A549 (cell line): ENCODE measurements around the gene CDH1. TPM values are rescaled to one million over a fixed set of nuclear protein-coding genes. Genes with fewer than 3 reads are reported as not detected.

Experiments
- BHLHE40 ChIP-seq: IDR thresholded peaks from 2 replicates; pipeline ENCODE4 v1.6.1; 2012; ENCODE audit warnings: low read depth, low read length, inconsistent platforms
- CEBPB ChIP-seq, 2 experiments: fragments of >200 bp in 1 of 2; sonication (Bioruptor Twin) in 1 of 2; formaldehyde crosslinking in 1 of 2; IDR thresholded peaks; 2 replicates each; pipeline ENCODE4 v1.6.1; 2012 to 2016
- CHD4 ChIP-seq: fragments of 200-600 bp; sonication (generic); IDR thresholded peaks from 2 replicates; pipeline ENCODE4 v1.6.1; 2016; ENCODE audit warnings: antibody characterized with exemption, mild to moderate bottlenecking, borderline replicate concordance
- EP300 ChIP-seq, 2 experiments: fragments of >200 bp; sonication (Bioruptor Twin); formaldehyde crosslinking; IDR thresholded peaks; 2 replicates in 1 of 2; 3 replicates in 1 of 2; pipeline ENCODE4 v1.6.1; 2016 to 2017
- ESRRA ChIP-seq: fragments of 150-350 bp; IDR thresholded peaks from 2 replicates; pipeline ENCODE4 v1.6.1; 2014; ENCODE audit warnings: mild to moderate bottlenecking, low read length, borderline replicate concordance
- FOSL2 ChIP-seq, 2 experiments: fragments of 450-650 bp in 1 of 2; fragments of >200 bp in 1 of 2; sonication (Bioruptor Twin) in 1 of 2; formaldehyde crosslinking; IDR thresholded peaks; 2 replicates each; pipeline versions ENCODE4 v1.5.0 to v1.6.1; 2016 to 2020; ENCODE audit warnings: mild to moderate bottlenecking in 1 of 2, moderate library complexity in 1 of 2
- HDAC2 ChIP-seq: fragments of 200-600 bp; sonication (generic); IDR thresholded peaks from 2 replicates; pipeline ENCODE4 v1.6.1; 2016
- HEYL ChIP-seq: fragments of 250-450 bp; sonication (Bioruptor Pico); IDR thresholded peaks from 2 replicates; pipeline ENCODE4 v1.8.0; 2021; ENCODE audit warnings: mild to moderate bottlenecking, moderate library complexity
- HOXA7 ChIP-seq: fragments of 250-450 bp; sonication (Bioruptor Pico); IDR thresholded peaks from 2 replicates; pipeline ENCODE4 v1.5.0; 2020; ENCODE audit warnings: mild to moderate bottlenecking, moderate library complexity
- HOXB5 ChIP-seq: fragments of 250-450 bp; sonication (Bioruptor Pico); IDR thresholded peaks from 2 replicates; pipeline ENCODE4 v1.5.0; 2020; ENCODE audit warnings: mild to moderate bottlenecking, moderate library complexity
- MYC ChIP-seq: IDR thresholded peaks from 2 replicates; pipeline ENCODE4 v1.6.1; 2012; ENCODE audit warnings: mild to moderate bottlenecking, inconsistent platforms, low read length, improper control_type of control experiment, borderline replicate concordance
- NFE2L2 ChIP-seq: fragments of 150-350 bp; conservative IDR thresholded peaks from 2 replicates; pipeline ENCODE4 v1.6.1; 2014; ENCODE audit warnings: low read length
- NPAS2 ChIP-seq: fragments of 250-450 bp; sonication (Bioruptor Pico); IDR thresholded peaks from 2 replicates; pipeline ENCODE4 v1.8.0; 2022; ENCODE audit warnings: mild to moderate bottlenecking, moderate library complexity, borderline replicate concordance
- NR3C1 ChIP-seq: fragments of >200 bp; sonication (Bioruptor Twin); formaldehyde crosslinking; IDR thresholded peaks from 3 replicates; pipeline ENCODE4 v1.6.1; 2017
- POLR2AphosphoS2 ChIP-seq: conservative IDR thresholded peaks from 2 replicates; pipeline ENCODE4 v1.6.1; 2012; ENCODE audit warnings: low read length, improper control_type of control experiment, inconsistent platforms
- RAD21 ChIP-seq, 2 experiments: fragments of >200 bp in 1 of 2; sonication (Bioruptor Twin) in 1 of 2; formaldehyde crosslinking in 1 of 2; IDR thresholded peaks in 1 of 2; conservative IDR thresholded peaks in 1 of 2; 2 replicates in 1 of 2; 3 replicates in 1 of 2; pipeline ENCODE4 v1.6.1; 2012 to 2018; ENCODE audit warnings: inconsistent platforms in 1 of 2
- RARB ChIP-seq: fragments of 250-450 bp; sonication (Bioruptor Pico); IDR thresholded peaks from 2 replicates; pipeline ENCODE4 v1.8.0; 2021; ENCODE audit warnings: mild to moderate bottlenecking, moderate library complexity
- RCOR1 ChIP-seq: fragments of 150-350 bp; IDR thresholded peaks from 2 replicates; pipeline ENCODE4 v1.6.1; 2014; ENCODE audit warnings: antibody characterized with exemption, low read length, low read depth
- SMC3 ChIP-seq: fragments of >200 bp; sonication (Bioruptor Twin); formaldehyde crosslinking; IDR thresholded peaks from 3 replicates; pipeline ENCODE4 v1.6.1; 2018; ENCODE audit warnings: inconsistent platforms
- polyA plus RNA-seq, 4 experiments: library from polyadenylated mRNA; depleted of rRNA in 3 of 4; stranded (reverse); fragments of >200 nt; fragmentation: RNase III in 1 of 4; extraction: RNeasy Plus Mini Kit Qiagen cat#74134 plus additional on column Dnase treatment in 1 of 4; gene quantifications; 2 replicates in 3 of 4; 3 replicates in 1 of 4; pipeline ENCODE4 v1.2.3, GENCODE V29; 2011 to 2017
- TF ChIP-seq, protein P1 (sequence below): IDR thresholded peaks from 2 replicates; pipeline ENCODE4 v1.6.1; 2012
- TF ChIP-seq, protein P2 (sequence below): fragments of >200 bp; sonication (Bioruptor Twin); formaldehyde crosslinking; IDR thresholded peaks from 2 replicates; pipeline ENCODE4 v1.6.1; 2016
- TF ChIP-seq, protein P3 (sequence below): fragments of >200 bp; sonication (Bioruptor Twin); formaldehyde crosslinking; IDR thresholded peaks from 3 replicates; pipeline ENCODE4 v1.6.1; 2016
- TF ChIP-seq, protein P4 (sequence below): fragments of 200-600 bp; sonication (generic); IDR thresholded peaks from 2 replicates; pipeline ENCODE4 v1.6.1; 2016; ENCODE audit warnings: antibody characterized with exemption, mild to moderate bottlenecking, moderate library complexity
- TF ChIP-seq, protein P5 (sequence below): fragments of 150-350 bp; IDR thresholded peaks from 2 replicates; pipeline ENCODE4 v1.6.1; 2014; ENCODE audit warnings: low read depth, mild to moderate bottlenecking, low read length

The CDH1 gene
- polyA plus RNA-seq, 2 of the 4 experiments (the other 2 are of a cell fraction), result 6.0 to 24.5 TPM

DNA sequence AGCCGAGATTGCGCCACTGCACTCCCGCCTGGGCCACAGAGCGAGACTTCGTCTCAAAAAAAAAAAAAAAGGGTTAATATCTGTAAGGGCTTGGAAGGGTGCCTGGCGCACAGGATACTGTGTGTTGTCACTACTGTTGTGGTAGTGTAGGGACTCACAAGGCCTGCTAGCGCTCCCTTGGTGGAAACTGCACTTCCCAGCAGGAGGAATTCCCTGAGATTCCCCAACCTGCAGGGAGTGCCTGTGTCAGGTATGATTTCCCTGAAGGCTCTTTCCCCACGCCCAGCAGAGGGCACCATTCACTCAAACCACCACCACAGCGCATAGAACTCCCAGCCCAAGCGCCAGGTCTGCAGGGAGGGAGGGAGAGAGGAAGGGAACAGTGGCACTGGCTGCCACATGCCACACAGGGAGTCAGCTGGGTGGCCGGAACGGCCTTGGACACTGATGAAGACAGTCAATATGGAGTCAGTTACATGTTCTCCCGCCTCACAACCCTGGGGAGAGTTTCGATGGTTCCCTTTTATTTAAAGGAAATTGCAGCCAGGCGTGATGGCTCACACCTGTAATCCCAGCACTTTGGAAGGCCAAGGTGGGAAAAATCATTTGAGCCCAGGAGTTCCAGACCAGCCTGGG lies 32.7 kb upstream of the CDH1 start (continued):
- TF ChIP-seq HEYL (no peak), CHD4 (no peak), HOXA7 (no peak), BHLHE40 (no peak), ESRRA (no peak), SMC3 (peak; percentile 97), POLR2AphosphoS2 (no peak), HOXB5 (no peak), CEBPB (IDR thresholded peaks at IDR 0.05) (peak in 1 of 2 experiments; percentile 14; a peak in 1 of 4 replicates), MYC (peak; percentile 36; the same call in 1 of the 2 replicates), RARB (no peak), NPAS2 (CRISPR knock-in tag) (no peak), HDAC2 (no peak), NR3C1 (no peak), RAD21 (conservative IDR thresholded peaks at IDR 0.05 in 1 of 2, IDR thresholded peaks at IDR 0.05 in 1 of 2) (peak; percentile 97), EP300 (IDR thresholded peaks at IDR 0.05) (no peak), RCOR1 (no peak), NFE2L2 (no peak), FOSL2 (IDR thresholded peaks at IDR 0.05) (no peak), FOSL2 (CRISPR knock-in tag; IDR thresholded peaks at IDR 0.05) (no peak)
- TF ChIP-seq, protein P1, sequence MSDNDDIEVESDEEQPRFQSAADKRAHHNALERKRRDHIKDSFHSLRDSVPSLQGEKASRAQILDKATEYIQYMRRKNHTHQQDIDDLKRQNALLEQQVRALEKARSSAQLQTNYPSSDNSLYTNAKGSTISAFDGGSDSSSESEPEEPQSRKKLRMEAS, result peak; percentile 39; the same call in 1 of the 2 replicates
- TF ChIP-seq, protein P2, sequence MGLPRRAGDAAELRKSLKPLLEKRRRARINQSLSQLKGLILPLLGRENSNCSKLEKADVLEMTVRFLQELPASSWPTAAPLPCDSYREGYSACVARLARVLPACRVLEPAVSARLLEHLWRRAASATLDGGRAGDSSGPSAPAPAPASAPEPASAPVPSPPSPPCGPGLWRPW, result no peak
- TF ChIP-seq, protein P3, sequence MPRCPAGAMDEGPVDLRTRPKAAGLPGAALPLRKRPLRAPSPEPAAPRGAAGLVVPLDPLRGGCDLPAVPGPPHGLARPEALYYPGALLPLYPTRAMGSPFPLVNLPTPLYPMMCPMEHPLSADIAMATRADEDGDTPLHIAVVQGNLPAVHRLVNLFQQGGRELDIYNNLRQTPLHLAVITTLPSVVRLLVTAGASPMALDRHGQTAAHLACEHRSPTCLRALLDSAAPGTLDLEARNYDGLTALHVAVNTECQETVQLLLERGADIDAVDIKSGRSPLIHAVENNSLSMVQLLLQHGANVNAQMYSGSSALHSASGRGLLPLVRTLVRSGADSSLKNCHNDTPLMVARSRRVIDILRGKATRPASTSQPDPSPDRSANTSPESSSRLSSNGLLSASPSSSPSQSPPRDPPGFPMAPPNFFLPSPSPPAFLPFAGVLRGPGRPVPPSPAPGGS, result no peak
- TF ChIP-seq, protein P4, sequence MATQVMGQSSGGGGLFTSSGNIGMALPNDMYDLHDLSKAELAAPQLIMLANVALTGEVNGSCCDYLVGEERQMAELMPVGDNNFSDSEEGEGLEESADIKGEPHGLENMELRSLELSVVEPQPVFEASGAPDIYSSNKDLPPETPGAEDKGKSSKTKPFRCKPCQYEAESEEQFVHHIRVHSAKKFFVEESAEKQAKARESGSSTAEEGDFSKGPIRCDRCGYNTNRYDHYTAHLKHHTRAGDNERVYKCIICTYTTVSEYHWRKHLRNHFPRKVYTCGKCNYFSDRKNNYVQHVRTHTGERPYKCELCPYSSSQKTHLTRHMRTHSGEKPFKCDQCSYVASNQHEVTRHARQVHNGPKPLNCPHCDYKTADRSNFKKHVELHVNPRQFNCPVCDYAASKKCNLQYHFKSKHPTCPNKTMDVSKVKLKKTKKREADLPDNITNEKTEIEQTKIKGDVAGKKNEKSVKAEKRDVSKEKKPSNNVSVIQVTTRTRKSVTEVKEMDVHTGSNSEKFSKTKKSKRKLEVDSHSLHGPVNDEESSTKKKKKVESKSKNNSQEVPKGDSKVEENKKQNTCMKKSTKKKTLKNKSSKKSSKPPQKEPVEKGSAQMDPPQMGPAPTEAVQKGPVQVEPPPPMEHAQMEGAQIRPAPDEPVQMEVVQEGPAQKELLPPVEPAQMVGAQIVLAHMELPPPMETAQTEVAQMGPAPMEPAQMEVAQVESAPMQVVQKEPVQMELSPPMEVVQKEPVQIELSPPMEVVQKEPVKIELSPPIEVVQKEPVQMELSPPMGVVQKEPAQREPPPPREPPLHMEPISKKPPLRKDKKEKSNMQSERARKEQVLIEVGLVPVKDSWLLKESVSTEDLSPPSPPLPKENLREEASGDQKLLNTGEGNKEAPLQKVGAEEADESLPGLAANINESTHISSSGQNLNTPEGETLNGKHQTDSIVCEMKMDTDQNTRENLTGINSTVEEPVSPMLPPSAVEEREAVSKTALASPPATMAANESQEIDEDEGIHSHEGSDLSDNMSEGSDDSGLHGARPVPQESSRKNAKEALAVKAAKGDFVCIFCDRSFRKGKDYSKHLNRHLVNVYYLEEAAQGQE, result no peak
- TF ChIP-seq, protein P5, sequence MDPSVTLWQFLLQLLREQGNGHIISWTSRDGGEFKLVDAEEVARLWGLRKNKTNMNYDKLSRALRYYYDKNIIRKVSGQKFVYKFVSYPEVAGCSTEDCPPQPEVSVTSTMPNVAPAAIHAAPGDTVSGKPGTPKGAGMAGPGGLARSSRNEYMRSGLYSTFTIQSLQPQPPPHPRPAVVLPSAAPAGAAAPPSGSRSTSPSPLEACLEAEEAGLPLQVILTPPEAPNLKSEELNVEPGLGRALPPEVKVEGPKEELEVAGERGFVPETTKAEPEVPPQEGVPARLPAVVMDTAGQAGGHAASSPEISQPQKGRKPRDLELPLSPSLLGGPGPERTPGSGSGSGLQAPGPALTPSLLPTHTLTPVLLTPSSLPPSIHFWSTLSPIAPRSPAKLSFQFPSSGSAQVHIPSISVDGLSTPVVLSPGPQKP, result no peak
- TF ChIP-seq, all 56 proteins: peak for 6
